ENCODE measurements around the gene COL11A1.

Gene COL11A1

GRCh38 chr1:102896771-102897170 lies 211.6 kb downstream of the COL11A1 start:
- H3K4me3 ChIP-seq (ENCODE audit: low read depth, low read length): no peak overlapping the region
- TF ChIP-seq ZNF174 (tag by site-specific recombination; IDR thresholded peaks at IDR 0.05) (no peak), ZNF707 (tag by site-specific recombination; IDR thresholded peaks at IDR 0.05) (no peak), ZBTB1 (tag by site-specific recombination; IDR thresholded peaks at IDR 0.05) (no peak), ZNF670 (tag by site-specific recombination; IDR thresholded peaks at IDR 0.05; ENCODE audit: low read depth) (no peak), ZFHX2 (tag by site-specific recombination; conservative IDR thresholded peaks at IDR 0.05) (no peak), SP3 (tag by site-specific recombination; IDR thresholded peaks at IDR 0.05) (no peak), ZNF837 (tag by site-specific recombination; IDR thresholded peaks at IDR 0.05) (no peak), ZNF621 (tag by site-specific recombination; IDR thresholded peaks at IDR 0.05) (no peak), ZNF600 (tag by site-specific recombination; IDR thresholded peaks at IDR 0.05) (no peak), YY2 (tag by site-specific recombination; IDR thresholded peaks at IDR 0.05) (no peak), ZNF433 (tag by site-specific recombination; IDR thresholded peaks at IDR 0.05; ENCODE audit: low read depth) (no peak), HIC1 (tag by site-specific recombination; IDR thresholded peaks at IDR 0.05) (no peak), ATF2 (tag by site-specific recombination; IDR thresholded peaks at IDR 0.05; ENCODE audit: low read depth) (no peak), ZNF549 (tag by site-specific recombination; IDR thresholded peaks at IDR 0.05) (no peak), REPIN1 (tag by site-specific recombination; IDR thresholded peaks at IDR 0.05; ENCODE audit: low read depth) (no peak)
- TF ChIP-seq, protein P1, sequence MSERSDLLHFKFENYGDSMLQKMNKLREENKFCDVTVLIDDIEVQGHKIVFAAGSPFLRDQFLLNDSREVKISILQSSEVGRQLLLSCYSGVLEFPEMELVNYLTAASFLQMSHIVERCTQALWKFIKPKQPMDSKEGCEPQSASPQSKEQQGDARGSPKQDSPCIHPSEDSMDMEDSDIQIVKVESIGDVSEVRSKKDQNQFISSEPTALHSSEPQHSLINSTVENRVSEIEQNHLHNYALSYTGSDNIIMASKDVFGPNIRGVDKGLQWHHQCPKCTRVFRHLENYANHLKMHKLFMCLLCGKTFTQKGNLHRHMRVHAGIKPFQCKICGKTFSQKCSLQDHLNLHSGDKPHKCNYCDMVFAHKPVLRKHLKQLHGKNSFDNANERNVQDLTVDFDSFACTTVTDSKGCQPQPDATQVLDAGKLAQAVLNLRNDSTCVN (tag by site-specific recombination; optimal IDR thresholded peaks at IDR 0.05): no peak
- CTCF ChIA-PET: no interaction called here
- H3K27ac ChIP-seq (ENCODE audit: extremely low read depth, low read depth, low read length): no peak overlapping the region
- H3K36me3 ChIP-seq (ENCODE audit: control insufficient read depth in 2 of 2, insufficient read depth in 1 of 2, low read length in 2 of 2): no peaks in the 10 kb centered on the region
- H3K4me1 ChIP-seq (ENCODE audit: control insufficient read depth, insufficient read depth, low read length): no peaks in the 10 kb centered on the region
- POLR2A ChIA-PET: no interaction called here
- H3K9me3 ChIP-seq (ENCODE audit: control insufficient read depth, insufficient read depth, low read depth, low read length): no peaks in the 10 kb centered on the region

DNA sequence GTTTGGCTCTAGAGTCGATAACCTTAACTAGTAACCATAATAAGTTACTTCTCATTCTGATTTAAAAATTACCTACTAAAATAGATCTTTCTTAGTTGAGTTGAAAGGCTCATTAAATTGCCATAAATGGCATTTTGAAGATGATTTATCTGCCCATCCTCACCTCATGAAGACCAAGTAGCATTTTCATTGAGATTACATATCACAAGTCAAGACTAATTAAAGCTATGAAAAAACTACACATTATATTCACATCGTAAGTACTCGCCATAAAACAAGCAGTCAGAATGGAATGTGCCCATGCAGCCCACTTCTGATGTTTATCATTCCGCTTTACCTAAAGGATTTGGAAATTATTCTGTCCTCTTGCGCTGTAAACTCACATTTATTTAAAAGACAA lies 212.0 kb downstream of the COL11A1 start:
- no peaks in the 10 kb centered on the region for H3K9me3 ChIP-seq (ENCODE audit: control insufficient read depth, insufficient read depth, low read depth, low read length)
- H3K36me3 ChIP-seq (ENCODE audit: control insufficient read depth in 2 of 2, insufficient read depth in 1 of 2, low read length in 2 of 2): no peaks in the 10 kb centered on the region
- H3K4me3 ChIP-seq (ENCODE audit: low read depth, low read length): no peak overlapping the region
- POLR2A ChIA-PET: no interaction called here
- TF ChIP-seq ZNF292 (tag by site-specific recombination; IDR thresholded peaks at IDR 0.05; ENCODE audit: borderline replicate concordance, low read depth): no peak
- no peak for TF ChIP-seq GLI2 (tag by site-specific recombination; IDR thresholded peaks at IDR 0.05; ENCODE audit: borderline replicate concordance, low read depth)
- TF ChIP-seq ZNF132 (tag by site-specific recombination; IDR thresholded peaks at IDR 0.05; ENCODE audit: borderline replicate concordance): no peak
- TF ChIP-seq ZNF560 (tag by site-specific recombination; IDR thresholded peaks at IDR 0.05; ENCODE audit: borderline replicate concordance): no peak
- TF ChIP-seq, protein P2, sequence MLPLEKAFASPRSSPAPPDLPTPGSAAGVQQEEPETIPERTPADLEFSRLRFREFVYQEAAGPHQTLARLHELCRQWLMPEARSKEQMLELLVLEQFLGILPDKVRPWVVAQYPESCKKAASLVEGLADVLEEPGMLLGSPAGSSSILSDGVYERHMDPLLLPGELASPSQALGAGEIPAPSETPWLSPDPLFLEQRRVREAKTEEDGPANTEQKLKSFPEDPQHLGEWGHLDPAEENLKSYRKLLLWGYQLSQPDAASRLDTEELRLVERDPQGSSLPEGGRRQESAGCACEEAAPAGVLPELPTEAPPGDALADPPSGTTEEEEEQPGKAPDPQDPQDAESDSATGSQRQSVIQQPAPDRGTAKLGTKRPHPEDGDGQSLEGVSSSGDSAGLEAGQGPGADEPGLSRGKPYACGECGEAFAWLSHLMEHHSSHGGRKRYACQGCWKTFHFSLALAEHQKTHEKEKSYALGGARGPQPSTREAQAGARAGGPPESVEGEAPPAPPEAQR (tag by site-specific recombination; IDR thresholded peaks at IDR 0.05): no peak
- TF ChIP-seq ZNF169 (tag by site-specific recombination; IDR thresholded peaks at IDR 0.05): no peak
- no peak for TF ChIP-seq ZNF830 (tag by site-specific recombination; IDR thresholded peaks at IDR 0.05; ENCODE audit: low read depth)
- no peak for TF ChIP-seq ZNF341 (tag by site-specific recombination; IDR thresholded peaks at IDR 0.05; ENCODE audit: low read depth)
- no peak for TF ChIP-seq ZNF266 (tag by site-specific recombination; IDR thresholded peaks at IDR 0.05; ENCODE audit: low read depth)
- TF ChIP-seq ZNF660 (tag by site-specific recombination; IDR thresholded peaks at IDR 0.05): no peak
- no peak for TF ChIP-seq ZNF202 (tag by site-specific recombination; IDR thresholded peaks at IDR 0.05; ENCODE audit: borderline replicate concordance)
- no peak for TF ChIP-seq KLF9 (tag by site-specific recombination; IDR thresholded peaks at IDR 0.05; ENCODE audit: low read depth)
- no peak for TF ChIP-seq RBAK (tag by site-specific recombination; IDR thresholded peaks at IDR 0.05)
- no peak for TF ChIP-seq ZNF302 (tag by site-specific recombination; IDR thresholded peaks at IDR 0.05; ENCODE audit: low read depth)
- TF ChIP-seq ZNF311 (tag by site-specific recombination; IDR thresholded peaks at IDR 0.05; ENCODE audit: borderline replicate concordance): no peak
- TF ChIP-seq YY2 (tag by site-specific recombination; IDR thresholded peaks at IDR 0.05): no peak
- TF ChIP-seq, protein P3, sequence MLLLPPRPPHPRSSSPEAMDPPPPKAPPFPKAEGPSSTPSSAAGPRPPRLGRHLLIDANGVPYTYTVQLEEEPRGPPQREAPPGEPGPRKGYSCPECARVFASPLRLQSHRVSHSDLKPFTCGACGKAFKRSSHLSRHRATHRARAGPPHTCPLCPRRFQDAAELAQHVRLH (tag by site-specific recombination; IDR thresholded peaks at IDR 0.05): no peak
- TF ChIP-seq ZBTB1 (tag by site-specific recombination; IDR thresholded peaks at IDR 0.05): no peak
- no peak overlapping the region for H3K27ac ChIP-seq (ENCODE audit: extremely low read depth, low read depth, low read length)
- no peaks in the 10 kb centered on the region for H3K4me1 ChIP-seq (ENCODE audit: control insufficient read depth, insufficient read depth, low read length)
- CTCF ChIA-PET: no interaction called here
